ENCODE measurements around the gene CDC42EP2. TPM values are rescaled to one million over a fixed set of nuclear protein-coding genes. Genes with fewer than 3 reads are reported as not detected.

CDC42EP2 gene, protein sequence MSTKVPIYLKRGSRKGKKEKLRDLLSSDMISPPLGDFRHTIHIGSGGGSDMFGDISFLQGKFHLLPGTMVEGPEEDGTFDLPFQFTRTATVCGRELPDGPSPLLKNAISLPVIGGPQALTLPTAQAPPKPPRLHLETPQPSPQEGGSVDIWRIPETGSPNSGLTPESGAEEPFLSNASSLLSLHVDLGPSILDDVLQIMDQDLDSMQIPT
- total RNA-seq, result 1 to 10 TPM; 1.4 to 1.5 (median 1.5) TPM
- total RNA-seq (2013), result 0.29 TPM

DNA sequence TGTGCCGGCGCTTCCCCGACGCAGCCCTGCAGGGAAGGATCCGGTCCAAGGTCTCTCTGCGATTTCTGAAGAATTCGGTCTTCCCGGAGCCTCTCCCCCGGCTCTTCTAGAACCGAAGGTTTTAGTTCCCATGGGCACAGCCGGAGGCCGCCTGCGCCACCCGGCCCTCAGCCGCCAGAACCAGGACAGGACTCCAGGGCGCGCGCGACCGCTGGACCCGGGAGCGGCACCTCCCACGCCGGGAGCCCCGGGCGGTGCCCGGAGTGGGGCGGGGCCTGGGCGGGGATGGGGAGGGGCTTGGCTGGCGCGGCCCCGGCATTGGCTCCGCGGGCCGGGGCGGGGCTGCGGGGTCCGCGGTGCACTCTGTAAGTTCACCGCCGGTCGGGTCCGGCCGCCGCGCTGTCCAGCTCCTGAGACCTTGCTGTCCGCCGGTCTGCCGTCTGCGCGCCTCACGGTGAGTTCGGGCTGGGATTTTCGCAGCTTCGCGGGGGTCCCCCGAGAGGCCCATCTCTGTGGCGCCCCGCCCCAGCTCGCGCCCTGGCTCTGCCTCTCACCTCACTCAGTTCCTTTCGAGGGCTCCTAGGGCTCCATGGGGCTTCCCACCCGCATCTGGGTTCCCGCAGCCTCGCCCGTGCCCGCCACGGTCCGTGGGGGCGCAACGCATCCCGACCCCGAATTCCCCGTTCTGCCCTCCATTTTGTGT lies at the start of gene CDC42EP2:
Gene CDC42EP2 (plus strand): TSS at position 366 of the 703 bp plus-strand sequence. CDS start 6,033 bp downstream, outside the sequence.
- intact Hi-C loops (cut with micrococcal nuclease), result loop anchor here (1.0 to 5.0 kb wide), 3 partner anchors 39 to 202 kb away; partner anchors contain the start of gene TM7SF2
- WGBS (ENCODE audit: insufficient coverage), result under 1% methylated on average over 74 of the region's 74 CpGs

DNA sequence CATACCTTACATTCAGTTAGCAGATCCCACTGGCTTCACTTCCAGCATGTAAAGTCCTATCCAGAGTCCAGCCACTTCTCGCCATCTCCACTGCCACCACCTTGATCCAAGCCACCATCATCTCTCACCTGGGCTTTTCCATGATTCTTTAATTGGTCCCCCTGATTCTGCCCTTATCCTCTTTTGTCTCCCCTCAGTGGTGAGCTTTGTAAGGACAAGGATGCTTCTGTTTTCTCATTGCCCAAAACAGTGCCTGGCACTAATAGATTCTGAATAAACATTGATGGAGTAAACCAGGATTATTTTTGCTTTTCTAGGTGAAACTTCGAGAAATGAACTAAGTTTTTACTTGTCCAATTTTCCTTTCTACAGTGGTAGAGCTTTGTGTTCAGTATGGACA lies 48.5 kb upstream of the CDC42EP2 start:
- no peaks in the 10 kb centered on the region for H3K9me3 Mint-ChIP-seq
- peak overlapping the region in 1 of 2 donors; percentile 67 for H3K27ac Mint-ChIP-seq
- H3K4me3 ChIP-seq (ENCODE audit: low read length), result no peak overlapping the region
- intact Hi-C loops (cut with micrococcal nuclease), result no loop called here
- no peak overlapping the region for H3K4me3 Mint-ChIP-seq
- H3K27ac ChIP-seq (ENCODE audit: low read length), result no peak overlapping the region
- H3K4me1 ChIP-seq (ENCODE audit: control insufficient read depth, insufficient read depth, low read length), result peaks cover 16% of the 10 kb centered on the region
- H3K27me3 Mint-ChIP-seq (ENCODE audit: low read depth in 2 of 2), result no peaks in the 10 kb centered on the region
- no peaks in the 10 kb centered on the region for H3K9me3 ChIP-seq (ENCODE audit: control insufficient read depth, insufficient read depth, low read length)
- no peak for ATAC-seq
- 100% methylated on average over 2 of the region's 2 CpGs for WGBS (ENCODE audit: insufficient coverage)
- no peak for DNase-seq
- H3K4me1 Mint-ChIP-seq, result peaks cover 15 to 33% of the 10 kb centered on the region in 2 donors
- H3K36me3 Mint-ChIP-seq, result peaks cover 10% of the 10 kb centered on the region
- TF ChIP-seq, protein P1, sequence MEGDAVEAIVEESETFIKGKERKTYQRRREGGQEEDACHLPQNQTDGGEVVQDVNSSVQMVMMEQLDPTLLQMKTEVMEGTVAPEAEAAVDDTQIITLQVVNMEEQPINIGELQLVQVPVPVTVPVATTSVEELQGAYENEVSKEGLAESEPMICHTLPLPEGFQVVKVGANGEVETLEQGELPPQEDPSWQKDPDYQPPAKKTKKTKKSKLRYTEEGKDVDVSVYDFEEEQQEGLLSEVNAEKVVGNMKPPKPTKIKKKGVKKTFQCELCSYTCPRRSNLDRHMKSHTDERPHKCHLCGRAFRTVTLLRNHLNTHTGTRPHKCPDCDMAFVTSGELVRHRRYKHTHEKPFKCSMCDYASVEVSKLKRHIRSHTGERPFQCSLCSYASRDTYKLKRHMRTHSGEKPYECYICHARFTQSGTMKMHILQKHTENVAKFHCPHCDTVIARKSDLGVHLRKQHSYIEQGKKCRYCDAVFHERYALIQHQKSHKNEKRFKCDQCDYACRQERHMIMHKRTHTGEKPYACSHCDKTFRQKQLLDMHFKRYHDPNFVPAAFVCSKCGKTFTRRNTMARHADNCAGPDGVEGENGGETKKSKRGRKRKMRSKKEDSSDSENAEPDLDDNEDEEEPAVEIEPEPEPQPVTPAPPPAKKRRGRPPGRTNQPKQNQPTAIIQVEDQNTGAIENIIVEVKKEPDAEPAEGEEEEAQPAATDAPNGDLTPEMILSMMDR (IDR thresholded peaks at IDR 0.05), result peak; percentile 38
- no peaks in the 10 kb centered on the region for H3K27me3 ChIP-seq (ENCODE audit: control insufficient read depth, insufficient read depth, low read length)
- peaks cover 30% of the 10 kb centered on the region for H3K36me3 ChIP-seq (ENCODE audit: control insufficient read depth, insufficient read depth, low read length)

More for the DNA sequence above, at the start of gene CDC42EP2:
- Mint-ChIP-seq H3K4me3 (peak within 1 kb of the TSS; percentile 81), H3K27me3 (ENCODE audit: low read depth in 2 of 2) (peaks cover 0 to 12% of the 10 kb centered on the region in 2 donors), H3K9me3 (no peaks in the 10 kb centered on the region), H3K4me1 (peaks cover 0 to 5% of the 10 kb centered on the region in 2 donors), H3K36me3 (no peaks in the 10 kb centered on the region), H3K27ac (peak within 1 kb of the TSS in 1 of 2 donors; percentile 42)
- ATAC-seq, result peak; percentile 90 to 92 (median 91)
- Histone ChIP-seq H3K27ac (ENCODE audit: low read length) (no peak within 1 kb of the TSS), H3K9me3 (ENCODE audit: control insufficient read depth, insufficient read depth, low read length) (no peaks in the 10 kb centered on the region), H3K36me3 (ENCODE audit: control insufficient read depth, insufficient read depth, low read length) (no peaks in the 10 kb centered on the region), H3K4me3 (ENCODE audit: low read length) (peak within 1 kb of the TSS; percentile 75), H3K27me3 (ENCODE audit: control insufficient read depth, insufficient read depth, low read length) (no peaks in the 10 kb centered on the region), H3K4me1 (ENCODE audit: control insufficient read depth, insufficient read depth, low read length) (peaks cover 21% of the 10 kb centered on the region)
- TF ChIP-seq, protein P1 (IDR thresholded peaks at IDR 0.05), result no peak
- DNase-seq, result peak; percentile 54 to 82

DNA sequence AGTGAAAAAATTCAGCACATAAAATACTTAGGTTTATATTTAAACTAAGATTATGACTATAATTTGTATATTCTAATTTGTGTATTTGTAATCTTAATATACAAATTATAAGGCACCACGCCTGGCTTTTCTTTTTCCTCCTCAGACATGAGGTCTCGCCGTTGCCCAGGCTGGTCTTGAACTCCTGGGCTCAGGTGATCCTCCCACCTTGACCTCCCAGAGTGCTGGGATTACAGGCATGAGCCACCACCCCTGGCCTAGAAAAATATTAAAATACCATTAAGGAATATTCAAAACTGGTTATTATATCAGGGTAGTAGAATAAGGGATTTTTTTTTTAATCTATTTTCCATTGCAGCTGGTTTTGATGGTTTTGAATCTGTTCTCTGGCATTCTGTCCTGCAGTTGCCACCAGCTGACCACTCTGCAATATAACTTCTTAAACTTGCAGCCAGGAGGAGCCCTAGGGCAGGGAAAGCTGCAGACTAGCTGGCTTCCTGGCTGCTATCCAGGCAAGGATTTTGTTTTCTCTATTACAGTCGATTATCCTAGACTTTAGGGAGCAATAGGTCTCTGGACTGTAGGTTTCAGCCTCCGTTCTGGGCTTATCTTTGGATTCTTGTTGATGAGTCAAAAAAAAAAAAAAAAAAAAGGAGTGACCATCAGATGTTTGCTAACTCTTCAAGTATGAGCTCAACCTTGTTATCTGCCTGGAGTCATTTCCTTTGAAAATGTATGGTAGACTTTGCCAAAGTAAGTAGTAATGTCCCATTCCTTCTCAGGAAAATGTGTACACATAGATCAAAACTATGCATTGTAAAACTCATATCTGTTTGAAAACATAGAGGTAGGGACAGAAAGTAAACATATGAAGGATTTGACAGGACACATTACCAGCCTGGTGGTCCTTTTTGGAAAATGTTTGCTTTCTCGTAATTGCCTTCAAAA lies 39.7 kb upstream of the CDC42EP2 start:
- Histone ChIP-seq H3K27ac (ENCODE audit: low read length) (no peak overlapping the region), H3K36me3 (ENCODE audit: control insufficient read depth, insufficient read depth, low read length) (peaks cover 40% of the 10 kb centered on the region)

More for the DNA sequence above, 39.7 kb upstream of the CDC42EP2 start:
- Histone ChIP-seq H3K27me3 (ENCODE audit: control insufficient read depth, insufficient read depth, low read length) (no peaks in the 10 kb centered on the region), H3K9me3 (ENCODE audit: control insufficient read depth, insufficient read depth, low read length) (no peaks in the 10 kb centered on the region), H3K4me3 (ENCODE audit: low read length) (no peak overlapping the region), H3K4me1 (ENCODE audit: control insufficient read depth, insufficient read depth, low read length) (no peaks in the 10 kb centered on the region)
- TF ChIP-seq, protein P1 (IDR thresholded peaks at IDR 0.05), result peak; percentile 44
- H3K27me3 Mint-ChIP-seq (ENCODE audit: low read depth in 2 of 2), result no peaks in the 10 kb centered on the region
- no peak overlapping the region for H3K4me3 Mint-ChIP-seq
- peak in 1 of 2 donors; percentile 65 for DNase-seq
- intact Hi-C loops (cut with micrococcal nuclease), result loop anchor here (1.0 kb wide), 2 partner anchors 40 to 55 kb away; no protein-coding TSS in a partner anchor
- H3K36me3 Mint-ChIP-seq, result peaks cover 18% of the 10 kb centered on the region
- peak in 2 of 3 donors; percentile 62 to 63 for ATAC-seq
- 66% methylated on average over 3 of the region's 6 CpGs for WGBS (ENCODE audit: insufficient coverage)
- H3K9me3 Mint-ChIP-seq, result no peaks in the 10 kb centered on the region
- no peaks in the 10 kb centered on the region for H3K4me1 Mint-ChIP-seq
- H3K27ac Mint-ChIP-seq, result no peak overlapping the region

Measured in natural killer cell (primary cell).